Adrenal gland (tissue), 12 donors: ENCODE data around the gene LRRTM2. TPM values are rescaled to one million over a fixed set of nuclear protein-coding genes. Genes with fewer than 3 reads are reported as not detected.

Source experiments
- DNase-seq, 7 donors: peaks; one replicate each; pipeline ENCODE4 v3.0.0-alpha.2; 2019 to 2020
- H3K27ac ChIP-seq, 5 donors: fragments of 200-600 bp; sonication (generic) in 4 of 5; 1 replicate in 3 of 5; 2 replicates in 2 of 5; pipeline versions ENCODE4 v1.5.1 to v1.8.0; 2016 to 2020; ENCODE audit warnings: mild to moderate bottlenecking in 1 of 5
- H3K27me3 ChIP-seq: fragments of 200-600 bp; 2 replicates; pipeline ENCODE4 v1.8.0; 2021
- H3K36me3 ChIP-seq, 2 donors: fragments of 200-600 bp; replicated peaks in 1 of 2; 1 replicate in 1 of 2; 2 replicates in 1 of 2; pipeline versions ENCODE4 v1.5.1 to v1.8.0; 2018 to 2022
- H3K4me1 ChIP-seq, 2 donors: fragments of 200-600 bp; replicated peaks in 1 of 2; 1 replicate in 1 of 2; 2 replicates in 1 of 2; pipeline versions ENCODE4 v1.5.1 to v1.8.0; 2018 to 2021
- H3K4me3 ChIP-seq, 4 donors: fragments of 200-600 bp; sonication (generic) in 3 of 4; one replicate each; pipeline ENCODE4 v1.5.1; 2016 to 2018
- H3K9me3 ChIP-seq, 3 donors: fragments of 200-600 bp; sonication (generic) in 1 of 3; replicated peaks in 1 of 3; 1 replicate in 2 of 3; 2 replicates in 1 of 3; pipeline versions ENCODE4 v1.5.1 to v1.8.0; 2016 to 2021
- CTCF ChIP-seq, 6 experiments: fragments of 450-650 bp in 4 of 6; fragments of 200-600 bp in 2 of 6; sonication (generic) in 1 of 6; IDR thresholded peaks; 1 replicate in 5 of 6; 2 replicates in 1 of 6; pipeline versions ENCODE4 v1.5.1 to v1.8.0; 2016 to 2021; ENCODE audit warnings: antibody characterized with exemption in 6 of 6, mild to moderate bottlenecking in 2 of 6, moderate library complexity in 1 of 6
- POLR2A ChIP-seq, 2 donors: fragments of 450-650 bp; IDR thresholded peaks; one replicate each; pipeline ENCODE4 v1.6.1; 2017; ENCODE audit warnings: antibody characterized with exemption in 2 of 2, mild to moderate bottlenecking in 2 of 2, moderate library complexity in 1 of 2
- WGBS, 4 donors: extraction: QIAGEN DNeasy Blood & Tissue Kit in 2 of 4; methylation state at CpG; one replicate each; pipeline versions ENCODE4 v1.1.5 to v1.1.7; 2013 to 2017; 5-methylcytosine and 5-hydroxymethylcytosine counted together
- intact Hi-C, 2 donors: fragments of 100-400 bp; cut with DNase I; formaldehyde crosslinking; loops; one replicate each; pipeline versions ENCODE4 v1.14.1 to v1.15.0; 2022 to 2023
- polyA plus RNA-seq, 3 donors: library from polyadenylated mRNA; stranded (reverse); fragments of 200-250 nt in 2 of 3; fragments of 350-450 nt in 1 of 3; fragmentation: Illumina TruSeq in 1 of 3; extraction: RNeasy Lipid Tissue Mini Kit (QIAGEN cat#74804) in 1 of 3; gene quantifications; one replicate each; pipeline ENCODE4 v1.2.3, GENCODE V29; 2013 to 2014
- total RNA-seq, 9 donors: library from RNA; depleted of rRNA in 4 of 9; stranded (reverse); fragments of >200 nt in 4 of 9; fragments of 120-200 nt in 1 of 9; fragmentation: NEBNext Ultra II Directional in 1 of 9; extraction: Animal tissue kit (Norgen Biotek cat#: 25700) in 1 of 9; gene quantifications; one replicate each; pipeline versions ENCODE4 v1.1.0 to v1.2.4, GENCODE V29; 2013 to 2023
- donor health status: healthy with polysubstance abuse.
- donor health status: Bipolar disorder and iron deficiency.
- donor health status: DM: yes; HTN: yes; CAD: no.
- donor health status: DM: no; HTN: no; CAD: no.
- donor health status: DM: no; HTN: no; CAD: no.
- donor health status: DM: yes; HTN: yes; CAD: no.

Gene LRRTM2
- total and polyA plus RNA-seq, 12 donors, result 0.07 to 1.6 (median 0.86) TPM; not detected in 3

- Histone ChIP-seq H3K4me1 (peaks cover 4 to 11% of the 10 kb centered on the region in 2 donors), H3K4me3 (no peak overlapping the region), H3K27me3 (no peaks in the 10 kb centered on the region), H3K27ac (no peak overlapping the region), H3K36me3 (peaks cover 0 to 32% of the 10 kb centered on the region in 2 donors), H3K9me3 (no peaks in the 10 kb centered on the region)
- DNase-seq, result no peak
- no peak for TF ChIP-seq CTCF (IDR thresholded peaks at IDR 0.05)
- no peak for TF ChIP-seq POLR2A (IDR thresholded peaks at IDR 0.05)
- intact Hi-C loops, result no loop called here
Measured at GRCh38 chr5:138889994-138890393, 14.9 kb upstream of the LRRTM2 start.

GRCh38 chr5:138884554-138884953 lies 9.4 kb upstream of the LRRTM2 start:
- intact Hi-C loops, result no loop called here
- no peak for TF ChIP-seq CTCF (IDR thresholded peaks at IDR 0.05)
- no peak for TF ChIP-seq POLR2A (IDR thresholded peaks at IDR 0.05)
- no peak for DNase-seq
- Histone ChIP-seq H3K27ac (no peak overlapping the region), H3K27me3 (no peaks in the 10 kb centered on the region), H3K4me1 (peaks cover 4 to 12% of the 10 kb centered on the region in 2 donors), H3K36me3 (peaks cover 0 to 21% of the 10 kb centered on the region in 2 donors), H3K4me3 (no peak overlapping the region), H3K9me3 (no peaks in the 10 kb centered on the region)

DNA sequence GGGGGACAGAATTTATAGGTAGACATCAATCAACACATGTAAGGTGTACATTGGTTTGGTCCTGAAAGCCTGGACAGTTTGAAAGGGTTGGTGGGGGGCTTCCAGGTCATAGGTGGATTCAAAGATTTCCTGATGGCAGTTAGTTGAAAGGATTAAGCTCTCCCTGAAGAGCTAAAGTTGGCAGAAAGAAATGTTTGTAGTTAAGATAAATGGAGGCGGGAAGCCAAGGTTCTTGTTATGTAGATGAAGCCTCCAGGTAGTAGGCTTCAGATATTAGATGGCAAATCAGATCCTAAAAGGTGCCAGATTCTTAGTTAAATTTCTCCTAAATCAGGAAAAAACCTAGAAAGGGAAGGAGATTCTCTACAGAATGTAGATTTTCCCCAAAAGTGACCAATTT lies 9.0 kb upstream of the LRRTM2 start:
- Histone ChIP-seq H3K4me3 (no peak overlapping the region), H3K4me1 (peaks cover 4 to 12% of the 10 kb centered on the region in 2 donors), H3K36me3 (peaks cover 0 to 16% of the 10 kb centered on the region in 2 donors), H3K9me3 (no peaks in the 10 kb centered on the region), H3K27ac (no peak overlapping the region), H3K27me3 (no peaks in the 10 kb centered on the region)
- TF ChIP-seq POLR2A (IDR thresholded peaks at IDR 0.05) (no peak), CTCF (IDR thresholded peaks at IDR 0.05) (no peak)
- 89 to 100% (median 94%) methylated on average over 1 of the region's 1 CpG for WGBS, 4 donors
- intact Hi-C loops, result no loop called here
- no peak for DNase-seq

DNA sequence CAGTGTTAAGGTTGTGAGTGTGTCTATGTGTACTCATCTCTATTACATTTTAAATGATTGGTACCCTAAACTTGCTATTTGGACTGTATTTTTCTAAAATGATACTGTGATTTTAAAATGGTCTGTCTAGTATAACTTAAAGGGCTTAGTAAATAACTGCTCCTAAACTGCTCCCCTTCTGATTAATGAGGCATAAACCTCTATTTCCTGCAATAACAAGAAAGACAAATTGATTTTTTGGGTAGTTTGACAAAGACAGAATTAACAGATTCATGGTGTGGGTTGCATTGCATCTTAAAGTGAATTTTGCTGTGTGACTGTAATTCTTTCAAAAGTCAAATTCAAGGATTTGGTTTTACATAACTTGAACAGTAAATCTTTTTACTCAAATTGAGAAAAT lies 8.1 kb upstream of the LRRTM2 start:
- H3K36me3 ChIP-seq, result peaks cover 0 to 9% of the 10 kb centered on the region in 2 donors
- intact Hi-C loops, result no loop called here
- no peak overlapping the region for H3K27ac ChIP-seq
- DNase-seq, result no peak
- TF ChIP-seq CTCF (IDR thresholded peaks at IDR 0.05), result no peak
- TF ChIP-seq POLR2A (IDR thresholded peaks at IDR 0.05), result no peak
- H3K4me1 ChIP-seq, result peaks cover 11 to 12% of the 10 kb centered on the region in 2 donors
- H3K4me3 ChIP-seq, result no peak overlapping the region
- no peaks in the 10 kb centered on the region for H3K27me3 ChIP-seq
- no peaks in the 10 kb centered on the region for H3K9me3 ChIP-seq
